Endodermal cell (in vitro differentiated cells): ENCODE results near the gene SLC16A6. TPM values are rescaled to one million over a fixed set of nuclear protein-coding genes. Genes with fewer than 3 reads are reported as not detected.
"Not testable (repeated sequence)": the region's sequence is repeated elsewhere in the genome, so short reads cannot be mapped to it uniquely, and the experiment has no call there.

Experiments used
- DNase-seq: peaks from one replicate; pipeline ENCODE4 v3.0.0-alpha.2; 2017
- H3K27ac ChIP-seq: 2 replicates; pipeline ENCODE4 v1.5.1; 2013; ENCODE audit warnings: mild to moderate bottlenecking, low read depth, low read length, moderate library complexity
- H3K27me3 ChIP-seq: 2 replicates; pipeline ENCODE4 v1.6.1; 2013; ENCODE audit warnings: mild to moderate bottlenecking, low read length, moderate library complexity; ENCODE audit not compliant: insufficient read depth, control insufficient read depth, poor library complexity, severe bottlenecking
- H3K36me3 ChIP-seq: 2 replicates; pipeline ENCODE4 v1.7.0; 2013; ENCODE audit warnings: mild to moderate bottlenecking, low read length, moderate library complexity; ENCODE audit not compliant: control insufficient read depth, insufficient read depth
- H3K4me1 ChIP-seq: one replicate; pipeline ENCODE4 v1.7.0; 2013; ENCODE audit warnings: low read length; ENCODE audit not compliant: control insufficient read depth, insufficient read depth
- H3K4me3 ChIP-seq: 2 replicates; pipeline ENCODE4 v1.5.1; 2013; ENCODE audit warnings: mild to moderate bottlenecking, low read length, moderate library complexity
- H3K9ac ChIP-seq: 2 replicates; pipeline ENCODE4 v1.6.1; 2013; ENCODE audit warnings: mild to moderate bottlenecking, low read length, moderate library complexity; ENCODE audit not compliant: poor library complexity, severe bottlenecking; ENCODE audit errors: extremely low read depth
- H3K9me3 ChIP-seq: 2 replicates; pipeline ENCODE4 v1.6.1; 2013; ENCODE audit warnings: mild to moderate bottlenecking, low read length, moderate library complexity; ENCODE audit not compliant: control insufficient read depth
- H3K27ac Mint-ChIP-seq: 2 replicates; pipeline ENCODE4 v1.8.0; 2020; ENCODE audit warnings: mixed read lengths
- H3K27me3 Mint-ChIP-seq: 2 replicates; pipeline ENCODE4 v1.8.0; 2021; ENCODE audit warnings: mild to moderate bottlenecking, mixed read lengths; ENCODE audit not compliant: insufficient read depth
- H3K36me3 Mint-ChIP-seq: 2 replicates; pipeline ENCODE4 v1.8.0; 2020; ENCODE audit warnings: low read depth, mixed read lengths
- H3K4me1 Mint-ChIP-seq: 2 replicates; pipeline ENCODE4 v1.8.0; 2020; ENCODE audit warnings: mixed read lengths
- H3K4me3 Mint-ChIP-seq: 2 replicates; pipeline ENCODE4 v1.8.0; 2020; ENCODE audit warnings: mild to moderate bottlenecking, moderate library complexity, mixed read lengths
- H3K9me3 Mint-ChIP-seq: 2 replicates; pipeline ENCODE4 v1.8.0; 2020; ENCODE audit warnings: mild to moderate bottlenecking, mixed read lengths
- WGBS, 2 experiments: methylation state at CpG; one replicate each; pipeline versions ENCODE4 v1.1.5 to v1.1.7; 2013; ENCODE audit warnings: missing lambda C conversion rate in 2 of 2, mixed read lengths in 1 of 2; ENCODE audit not compliant: insufficient coverage in 1 of 2, insufficient read length in 1 of 2; 5-methylcytosine and 5-hydroxymethylcytosine counted together
- total RNA-seq, 2 donors: library from RNA; stranded (reverse); fragmentation: NEBNext Ultra II Directional in 1 of 2; extraction: Animal tissue kit (Norgen Biotek cat#: 25700) in 1 of 2; gene quantifications; 2 replicates in 1 of 2; 3 replicates in 1 of 2; pipeline ENCODE4 v1.2.1, GENCODE V29; 2021
- TF ChIP-seq, protein P1 (sequence below): fragments of 200-600 bp; sonication (generic); conservative IDR thresholded peaks from 2 replicates; pipeline ENCODE4 v1.5.0; 2021; ENCODE audit warnings: antibody characterized with exemption, mild to moderate bottlenecking

SLC16A6 gene
- total RNA-seq, 2 donors from 2014 or later = 0.18 to 0.58 TPM

DNA sequence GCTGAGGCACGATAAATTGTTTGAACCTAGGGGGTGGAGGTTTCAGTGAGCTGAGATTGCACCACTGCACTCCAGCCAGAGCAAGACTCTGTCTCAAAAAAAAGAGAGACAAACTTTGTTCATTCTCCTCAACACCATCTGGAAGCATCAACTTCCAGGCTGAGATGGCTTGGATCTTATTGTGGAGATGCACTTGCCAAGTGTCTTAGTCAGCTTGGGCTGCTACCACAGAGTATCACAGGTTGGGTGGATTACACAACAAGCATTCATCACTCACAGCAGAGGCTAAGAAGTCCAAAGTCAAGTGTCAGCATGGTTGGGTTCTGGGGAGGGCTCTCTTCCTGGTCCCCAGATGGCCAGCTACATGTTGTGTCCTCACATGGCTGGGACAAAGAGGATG lies 58.2 kb downstream of the SLC16A6 start:
- not testable (repeated sequence) for H3K4me1 ChIP-seq, H3K4me3 ChIP-seq, H3K36me3 ChIP-seq, H3K9ac ChIP-seq, H3K36me3 Mint-ChIP-seq, H3K9me3 ChIP-seq, H3K4me3 Mint-ChIP-seq, H3K27ac ChIP-seq, H3K27me3 ChIP-seq, H3K9me3 Mint-ChIP-seq, H3K27me3 Mint-ChIP-seq, H3K4me1 Mint-ChIP-seq, DNase-seq, H3K27ac Mint-ChIP-seq
- 93% methylated on average over 1 of the region's 1 CpG; no CpG with 5 or more reads in 1 of the 2 experiments for WGBS, 2 experiments

DNA sequence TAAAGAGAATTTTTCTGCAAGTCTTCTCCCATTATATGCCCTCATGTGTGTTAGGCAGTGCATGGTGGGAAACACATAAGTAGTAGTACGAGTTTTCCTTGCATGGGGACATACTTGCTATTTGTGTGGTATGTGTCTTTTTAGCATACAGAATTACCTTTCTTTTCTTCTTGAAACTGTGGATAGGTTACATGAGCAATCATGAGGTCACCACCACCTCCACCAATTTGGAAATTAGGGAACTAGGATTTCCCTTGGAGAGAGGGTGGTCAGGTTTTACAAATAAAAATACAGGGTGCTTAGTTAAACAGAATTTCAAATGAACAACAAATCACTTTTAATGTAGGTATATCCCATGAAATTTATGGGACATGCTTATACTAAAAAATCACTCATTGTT lies 59.4 kb downstream of the SLC16A6 start:
- no peak overlapping the region for H3K4me3 Mint-ChIP-seq

DNA sequence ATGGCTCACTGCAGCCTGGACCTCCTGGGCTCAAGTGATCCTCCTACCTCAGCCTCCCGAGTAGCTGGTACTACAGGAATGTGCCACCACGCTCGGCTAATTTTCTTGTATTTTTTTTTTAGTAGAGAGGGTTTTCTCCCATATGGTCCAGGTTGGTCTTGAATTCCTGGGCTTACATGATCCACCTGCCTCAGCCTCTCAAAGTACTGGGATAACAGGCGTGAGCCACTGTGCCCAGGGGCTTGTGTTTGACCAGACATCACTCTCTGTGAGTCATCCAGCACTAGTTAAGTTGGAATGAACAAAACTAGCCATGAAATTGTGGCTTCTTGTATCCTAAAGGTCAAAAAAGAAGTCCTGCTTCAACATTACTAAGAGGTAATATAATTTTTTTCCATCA lies 59.8 kb downstream of the SLC16A6 start:
- not testable (repeated sequence) for H3K9ac ChIP-seq, H3K4me1 ChIP-seq, H3K4me1 Mint-ChIP-seq, DNase-seq, H3K27ac ChIP-seq, H3K27ac Mint-ChIP-seq, H3K27me3 Mint-ChIP-seq, H3K36me3 ChIP-seq, H3K4me3 Mint-ChIP-seq, H3K27me3 ChIP-seq, H3K9me3 ChIP-seq, H3K4me3 ChIP-seq, H3K9me3 Mint-ChIP-seq
- peaks cover 14% of the 10 kb centered on the region for H3K36me3 Mint-ChIP-seq
- WGBS, 2 experiments = 87 to 100% methylated on average over 1 to 4 of the region's 4 CpGs

More for the DNA sequence above, 59.4 kb downstream of the SLC16A6 start:
- Mint-ChIP-seq H3K4me1 (no peaks in the 10 kb centered on the region), H3K36me3 (peaks cover 10% of the 10 kb centered on the region), H3K27ac (no peak overlapping the region), H3K9me3 (no peaks in the 10 kb centered on the region), H3K27me3 (no peaks in the 10 kb centered on the region)
- WGBS, 2 experiments = no CpG with 5 or more reads among the region's 1 CpG
- Histone ChIP-seq H3K4me3 (no peak overlapping the region), H3K36me3 (no peaks in the 10 kb centered on the region), H3K9me3 (no peaks in the 10 kb centered on the region), H3K4me1 (no peaks in the 10 kb centered on the region), H3K27me3 (no peaks in the 10 kb centered on the region), H3K27ac (no peak overlapping the region), H3K9ac (no peak overlapping the region)
- DNase-seq = no peak
- TF ChIP-seq, protein P1, sequence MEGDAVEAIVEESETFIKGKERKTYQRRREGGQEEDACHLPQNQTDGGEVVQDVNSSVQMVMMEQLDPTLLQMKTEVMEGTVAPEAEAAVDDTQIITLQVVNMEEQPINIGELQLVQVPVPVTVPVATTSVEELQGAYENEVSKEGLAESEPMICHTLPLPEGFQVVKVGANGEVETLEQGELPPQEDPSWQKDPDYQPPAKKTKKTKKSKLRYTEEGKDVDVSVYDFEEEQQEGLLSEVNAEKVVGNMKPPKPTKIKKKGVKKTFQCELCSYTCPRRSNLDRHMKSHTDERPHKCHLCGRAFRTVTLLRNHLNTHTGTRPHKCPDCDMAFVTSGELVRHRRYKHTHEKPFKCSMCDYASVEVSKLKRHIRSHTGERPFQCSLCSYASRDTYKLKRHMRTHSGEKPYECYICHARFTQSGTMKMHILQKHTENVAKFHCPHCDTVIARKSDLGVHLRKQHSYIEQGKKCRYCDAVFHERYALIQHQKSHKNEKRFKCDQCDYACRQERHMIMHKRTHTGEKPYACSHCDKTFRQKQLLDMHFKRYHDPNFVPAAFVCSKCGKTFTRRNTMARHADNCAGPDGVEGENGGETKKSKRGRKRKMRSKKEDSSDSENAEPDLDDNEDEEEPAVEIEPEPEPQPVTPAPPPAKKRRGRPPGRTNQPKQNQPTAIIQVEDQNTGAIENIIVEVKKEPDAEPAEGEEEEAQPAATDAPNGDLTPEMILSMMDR = no peak

DNA sequence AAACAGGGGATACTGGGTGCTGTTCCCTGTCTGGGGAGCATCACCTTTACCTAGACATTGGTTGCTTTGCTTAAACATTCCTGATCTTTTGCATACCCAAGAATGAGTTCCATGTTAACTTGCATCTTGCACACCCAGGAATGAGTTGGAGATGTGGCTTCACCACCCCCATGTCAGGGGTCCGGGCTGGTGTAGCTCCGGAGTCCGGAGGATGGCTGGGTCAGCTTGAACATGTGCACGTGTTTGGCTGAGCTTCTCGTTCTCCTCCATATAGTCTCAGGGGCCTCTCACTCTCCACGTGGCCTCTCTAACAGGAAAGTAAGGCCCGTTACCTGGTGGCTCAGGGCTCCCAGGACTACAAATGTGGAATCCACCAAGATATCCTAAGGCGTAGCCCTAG lies 61.3 kb downstream of the SLC16A6 start:
- Mint-ChIP-seq H3K9me3 (no peaks in the 10 kb centered on the region), H3K4me3 (no peak overlapping the region), H3K4me1 (no peaks in the 10 kb centered on the region), H3K27ac (no peak overlapping the region), H3K36me3 (peaks cover 18% of the 10 kb centered on the region), H3K27me3 (no peaks in the 10 kb centered on the region)
- TF ChIP-seq, protein P1 = no peak
- Histone ChIP-seq H3K36me3 (no peaks in the 10 kb centered on the region), H3K4me1 (no peaks in the 10 kb centered on the region), H3K9me3 (no peaks in the 10 kb centered on the region), H3K9ac (no peak overlapping the region), H3K27me3 (no peaks in the 10 kb centered on the region), H3K27ac (no peak overlapping the region), H3K4me3 (no peak overlapping the region)
- no peak for DNase-seq
- 88 to 89% methylated on average over 6 to 8 of the region's 8 CpGs for WGBS, 2 experiments
